HG03097 (cell line): ENCODE measurements around the gene BMP7.

Experiments
- ATAC-seq: cut with Tn5 transposase; IDR thresholded peaks from one replicate; pipeline ENCODE4 v1.9.1; 2021; ENCODE audit not compliant: unreplicated experiment, low FRiP score

BMP7 gene

GRCh38 chr20:57266291-57267157 is at the start of gene BMP7:
Gene BMP7 (minus strand): TSS chr20:57266641. CDS start chr20:57266122, 519 bp downstream.
- no peak for ATAC-seq

- no peak for ATAC-seq
These were observed 49.6 kb upstream of the BMP7 start for GRCh38 chr20:57315976-57316480.

DNA sequence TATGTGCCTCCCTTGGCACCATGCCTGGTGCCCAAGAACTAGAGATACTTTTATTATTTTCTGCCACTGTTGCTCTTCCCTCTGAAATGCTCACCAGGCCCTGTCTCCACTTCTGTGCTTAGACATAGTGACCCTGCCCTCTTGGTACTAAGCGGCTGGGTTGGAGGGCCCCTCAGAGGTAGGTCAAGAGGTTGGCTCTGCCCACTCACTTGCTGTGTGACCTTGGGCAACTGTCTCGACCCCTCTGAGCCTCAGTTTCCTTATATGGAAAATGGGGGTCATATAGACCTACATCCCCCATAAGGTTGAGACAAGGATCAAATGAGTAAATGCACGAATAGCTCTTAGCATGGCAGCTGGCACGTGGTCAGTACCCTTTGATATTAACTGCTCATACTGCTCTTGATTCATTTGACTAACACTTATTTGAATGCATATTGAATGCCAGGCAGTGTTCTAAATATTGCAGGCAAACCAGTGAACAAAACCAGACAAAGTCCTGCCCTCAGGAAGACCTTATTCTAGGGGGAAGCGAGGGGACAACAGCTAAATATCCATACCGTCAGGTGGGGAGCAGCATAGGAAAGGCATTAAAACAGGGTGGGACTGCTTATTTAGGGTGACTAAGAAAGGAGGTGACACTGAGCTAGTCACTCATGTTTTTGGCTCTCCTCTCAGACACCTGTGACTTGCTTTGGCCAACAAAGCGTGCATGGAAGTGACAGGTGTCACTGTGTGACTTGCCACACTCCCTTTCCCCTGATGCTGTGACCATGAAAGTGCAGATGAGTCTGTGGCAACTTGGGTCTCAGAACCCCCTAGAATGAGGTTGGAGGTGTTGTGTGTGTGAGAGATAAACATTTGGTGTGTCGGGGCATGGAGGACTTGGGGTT is 48.9 kb upstream of the BMP7 start:
- no peak for ATAC-seq

- no peak for ATAC-seq
These were observed 47.5 kb upstream of the BMP7 start for GRCh38 chr20:57313951-57314350.

DNA sequence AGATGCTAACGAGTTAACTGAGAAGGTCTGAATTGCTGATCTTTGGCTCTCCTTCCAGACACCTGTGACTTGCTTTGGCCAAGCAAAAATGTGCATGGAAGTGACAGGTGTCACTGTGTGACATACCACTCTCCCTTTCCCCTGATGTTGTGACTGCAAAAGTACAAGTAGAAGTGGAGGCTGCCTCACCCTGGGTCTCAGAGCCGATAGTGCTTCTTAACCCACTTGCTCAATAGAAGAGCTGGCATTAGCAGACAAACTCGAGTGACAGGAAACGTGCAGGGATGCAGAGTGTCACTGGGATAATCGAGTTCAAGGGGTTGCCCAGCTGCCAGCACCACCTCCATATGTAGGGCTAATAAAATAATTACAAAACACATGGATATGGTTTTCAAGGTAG is 46.8 kb upstream of the BMP7 start:
- ATAC-seq = no peak

DNA sequence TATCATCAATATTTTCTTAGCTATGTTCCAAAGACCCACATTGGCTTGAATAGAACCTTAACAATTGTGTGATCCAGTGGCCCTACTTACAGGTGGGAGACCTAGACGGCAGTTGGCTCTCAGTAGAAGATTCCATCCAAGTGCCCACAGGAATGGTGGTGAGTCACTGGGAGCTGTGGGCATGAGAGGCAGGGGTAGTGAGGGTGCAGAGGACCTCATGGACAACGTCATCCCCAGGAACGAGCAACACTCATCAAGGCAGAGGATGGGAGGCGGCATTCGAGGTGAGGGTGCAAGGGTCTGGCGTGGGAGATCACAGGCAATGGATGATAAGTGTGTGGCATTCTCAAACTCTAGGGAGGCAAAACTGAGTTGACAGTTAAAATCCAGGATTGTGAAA is 45.7 kb upstream of the BMP7 start:
- no peak for ATAC-seq

- no peak for ATAC-seq
These were observed 44.5 kb upstream of the BMP7 start for GRCh38 chr20:57310821-57311514.

DNA sequence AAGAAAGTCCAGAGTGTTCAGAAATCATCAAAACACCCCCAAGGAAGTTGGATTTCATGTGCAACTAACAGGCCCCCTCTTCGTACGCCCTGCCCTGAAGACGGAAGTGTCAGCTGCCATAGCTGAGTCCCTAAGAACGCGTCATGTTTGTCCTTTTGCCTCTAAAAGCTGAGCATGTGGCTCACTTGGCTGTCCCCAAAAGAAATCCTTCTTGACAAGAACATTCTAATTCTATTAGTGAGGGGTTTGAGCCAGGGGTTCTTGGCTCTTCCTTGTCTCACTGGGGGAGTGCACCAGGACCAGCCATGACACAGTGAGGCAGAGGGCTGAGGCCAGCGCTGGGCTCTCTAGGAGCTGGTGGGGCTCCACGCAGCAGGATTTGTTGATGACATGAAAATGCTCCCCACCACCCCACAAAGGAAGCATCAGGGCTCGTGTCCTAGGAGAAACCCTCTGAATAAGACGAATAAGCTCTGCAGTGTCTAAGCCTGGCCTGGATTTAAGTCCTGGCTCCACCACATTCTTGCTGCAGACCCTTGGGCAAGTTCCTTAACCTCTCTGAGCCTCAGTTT is 43.2 kb upstream of the BMP7 start:
- no peak for ATAC-seq

GRCh38 chr20:57308451-57309271 is 42.2 kb upstream of the BMP7 start:
- no peak for ATAC-seq

DNA sequence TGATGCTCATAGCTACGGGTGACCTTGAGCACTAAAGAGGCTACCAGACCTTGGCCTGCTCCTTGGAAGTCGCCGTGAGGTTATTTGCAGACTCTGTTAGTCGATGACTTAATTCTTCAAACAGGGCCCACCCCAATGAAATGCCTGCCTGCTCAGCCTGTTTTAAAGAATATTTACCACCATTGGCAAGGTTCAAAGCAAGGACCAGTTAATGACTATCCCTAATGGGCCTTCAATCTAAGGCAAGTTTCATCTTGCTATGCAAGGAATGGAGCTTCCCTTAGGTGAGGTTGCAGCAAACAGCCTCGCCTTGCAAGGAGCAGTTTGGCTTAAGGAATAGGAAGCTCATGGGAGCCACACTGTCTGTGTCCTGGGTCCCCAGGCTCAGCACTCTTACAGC is 40.3 kb upstream of the BMP7 start:
- ATAC-seq = no peak

GRCh38 chr20:57301026-57301425 is 34.6 kb upstream of the BMP7 start:
- no peak for ATAC-seq

- no peak for ATAC-seq
These were observed 32.0 kb upstream of the BMP7 start for GRCh38 chr20:57298457-57298856.

DNA sequence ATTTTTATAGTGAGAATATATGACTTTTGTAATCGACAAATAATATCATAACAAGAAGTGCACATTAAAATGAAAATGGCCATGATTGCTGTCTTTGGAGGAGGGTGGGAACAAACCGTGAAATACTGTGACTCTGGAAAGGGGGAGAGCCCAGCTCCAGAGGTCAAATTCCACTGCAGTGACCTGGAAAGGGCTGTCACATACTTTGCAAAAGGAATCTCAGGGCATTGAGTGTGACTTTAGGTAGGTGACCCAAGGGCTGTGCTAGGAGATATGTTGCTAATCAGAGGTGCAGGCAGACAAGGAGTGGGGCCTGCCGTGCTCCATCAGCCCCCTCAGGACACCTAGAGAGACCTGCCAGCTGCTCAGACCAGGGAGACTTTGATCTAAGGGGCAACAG is 28.1 kb upstream of the BMP7 start:
- ATAC-seq = no peak

DNA sequence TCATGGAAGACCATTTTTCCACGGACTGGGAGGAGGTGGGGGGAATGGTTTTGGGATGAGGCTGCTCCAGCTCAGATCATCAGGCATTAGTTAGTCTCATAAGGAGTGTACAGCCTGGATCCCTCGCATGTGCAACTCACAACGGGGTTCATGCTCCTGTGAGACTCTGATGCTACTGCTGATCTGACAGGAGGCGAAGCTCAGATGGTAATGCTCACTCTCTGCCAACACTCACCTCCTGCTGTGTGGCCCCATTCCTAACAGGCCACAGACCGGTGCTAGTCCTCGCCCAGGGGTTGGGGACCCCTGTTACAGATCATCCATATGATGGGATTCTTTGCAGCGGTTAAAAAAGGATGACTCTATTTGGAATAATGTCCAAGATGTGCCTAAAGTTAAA is 27.6 kb upstream of the BMP7 start:
- ATAC-seq = no peak

DNA sequence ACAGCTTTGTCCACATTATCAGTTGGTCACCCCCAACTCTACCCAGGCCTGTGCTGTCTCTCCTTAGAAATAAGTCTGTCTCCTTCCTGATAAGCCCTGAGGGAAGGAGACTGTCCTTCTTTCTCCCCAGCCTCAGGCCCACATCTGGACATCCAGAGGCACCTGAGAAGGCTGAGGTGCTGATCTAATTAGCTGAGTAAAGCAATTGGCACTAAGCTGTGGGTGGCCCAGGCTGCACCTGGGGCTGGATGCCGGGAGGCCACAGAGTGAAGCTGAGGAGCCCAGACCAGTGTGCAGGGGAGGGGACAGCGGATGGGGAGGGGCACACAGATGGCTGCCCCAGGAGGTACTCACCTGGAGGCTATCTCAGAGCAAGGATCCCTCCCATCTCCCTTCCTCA is 26.2 kb upstream of the BMP7 start:
- ATAC-seq = no peak

- ATAC-seq = no peak
These were observed 25.3 kb upstream of the BMP7 start for GRCh38 chr20:57291694-57292093.

DNA sequence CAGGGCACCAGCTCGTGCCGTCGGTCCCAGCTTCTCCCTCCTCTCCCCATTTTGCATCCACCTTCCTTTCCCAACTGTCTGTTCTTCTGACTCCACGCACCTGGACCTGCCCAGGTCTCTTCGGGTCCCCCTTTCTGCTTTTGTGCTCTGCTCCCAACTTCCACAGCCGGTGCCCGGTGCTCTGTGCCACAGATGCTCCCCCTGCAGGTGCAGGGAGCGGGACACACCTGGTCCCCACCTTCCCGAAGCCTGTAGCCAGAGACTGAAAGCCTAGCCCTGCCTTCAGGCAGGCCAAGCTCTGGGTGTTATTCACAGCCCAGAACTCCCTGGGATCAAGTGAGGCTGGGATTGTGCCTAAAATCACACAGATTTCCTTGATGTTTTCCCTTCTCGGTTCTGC is 24.6 kb upstream of the BMP7 start:
- ATAC-seq = no peak

DNA sequence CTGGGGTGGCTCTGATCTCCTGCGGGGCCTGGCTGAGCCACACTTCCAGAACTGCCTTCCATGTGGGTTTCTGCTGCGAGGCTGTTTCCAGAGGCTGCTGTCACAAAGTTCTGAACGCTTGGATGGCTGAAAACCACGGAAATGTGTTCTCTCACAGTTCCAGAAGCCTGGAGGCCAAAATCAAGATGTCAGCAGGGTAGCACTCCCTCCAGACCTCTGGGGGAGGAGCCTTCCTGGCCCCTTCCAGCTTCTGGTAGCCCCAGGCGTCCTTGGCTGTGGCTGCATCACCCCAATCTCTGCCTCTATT is 23.7 kb upstream of the BMP7 start:
- ATAC-seq = no peak

- no peak for ATAC-seq
These were observed 23.1 kb upstream of the BMP7 start for GRCh38 chr20:57289391-57290177.
